Measurements from ENCODE around the gene KCNJ9.

The KCNJ9 gene

GRCh38 chr1:160128636-160129035 lies 47.3 kb downstream of the KCNJ9 start:
- Histone ChIP-seq H3K4me1 (ENCODE audit: control insufficient read depth in 1 of 2, insufficient read depth in 2 of 2, low read length in 2 of 2) (peaks cover 5 to 10% of the 10 kb centered on the region in 2 experiments), H2BK12ac (ENCODE audit: low read length) (no peak overlapping the region), H3K79me1 (ENCODE audit: low read length) (no peaks in the 10 kb centered on the region), H2BK5ac (ENCODE audit: low read depth, low read length, poor library complexity) (no peak overlapping the region), H4K12ac (ENCODE audit: low read depth, low read length) (no peak overlapping the region), H2BK120ac (ENCODE audit: insufficient read depth, low read length, poor library complexity) (no peak overlapping the region), H2AK5ac (ENCODE audit: low read length) (no peak overlapping the region), H3K27ac (ENCODE audit: low read depth, low read length) (no peak overlapping the region), H3K79me2 (ENCODE audit: control insufficient read depth, insufficient read depth, low read length, poor library complexity) (no peaks in the 10 kb centered on the region), H3K4ac (ENCODE audit: low read depth, low read length) (no peak overlapping the region), H4K91ac (ENCODE audit: low read depth, low read length) (no peak overlapping the region), H3K18ac (ENCODE audit: low read length) (no peak overlapping the region), H3K36me3 (ENCODE audit: control insufficient read depth in 1 of 2, insufficient read depth in 2 of 2, low read length in 2 of 2) (no peaks in the 10 kb centered on the region), H3K9me3 (ENCODE audit: insufficient read depth, low read depth, low read length) (no peaks in the 10 kb centered on the region), H4K8ac (ENCODE audit: low read depth, low read length) (no peak overlapping the region), H3K9ac (ENCODE audit: low read length) (no peak overlapping the region), H3K14ac (ENCODE audit: low read length) (no peak overlapping the region), H3K23ac (ENCODE audit: low read length) (no peak overlapping the region), H3K27me3 (ENCODE audit: insufficient read depth, low read length) (no peaks in the 10 kb centered on the region), H3K4me3 (ENCODE audit: low read depth, low read length) (no peak overlapping the region), H3K4me2 (ENCODE audit: low read length) (no peak overlapping the region), H2AFZ (ENCODE audit: insufficient read depth, low read length, poor library complexity) (no peak overlapping the region)
- WGBS (ENCODE audit: extremely low coverage, insufficient coverage, insufficient read length), result no CpG with 5 or more reads among the region's 18 CpGs
- no peak for DNase-seq

- Histone ChIP-seq H3K27me3 (ENCODE audit: insufficient read depth, low read length) (no peaks in the 10 kb centered on the region), H3K36me3 (ENCODE audit: control insufficient read depth in 1 of 2, insufficient read depth in 2 of 2, low read length in 2 of 2) (no peaks in the 10 kb centered on the region), H3K14ac (ENCODE audit: low read length) (no peak overlapping the region), H3K9me3 (ENCODE audit: insufficient read depth, low read depth, low read length) (no peaks in the 10 kb centered on the region), H3K4me3 (ENCODE audit: low read depth, low read length) (no peak overlapping the region), H4K91ac (ENCODE audit: low read depth, low read length) (no peak overlapping the region), H3K4me2 (ENCODE audit: low read length) (no peak overlapping the region), H3K9ac (ENCODE audit: low read length) (no peak overlapping the region), H3K27ac (ENCODE audit: low read depth, low read length) (no peak overlapping the region), H2BK120ac (ENCODE audit: insufficient read depth, low read length, poor library complexity) (no peak overlapping the region), H3K4me1 (ENCODE audit: control insufficient read depth in 1 of 2, insufficient read depth in 2 of 2, low read length in 2 of 2) (peaks cover 5 to 10% of the 10 kb centered on the region in 2 experiments), H3K79me1 (ENCODE audit: low read length) (no peaks in the 10 kb centered on the region), H3K23ac (ENCODE audit: low read length) (no peak overlapping the region), H3K4ac (ENCODE audit: low read depth, low read length) (no peak overlapping the region), H4K12ac (ENCODE audit: low read depth, low read length) (no peak overlapping the region), H2BK5ac (ENCODE audit: low read depth, low read length, poor library complexity) (no peak overlapping the region), H2BK12ac (ENCODE audit: low read length) (no peak overlapping the region), H2AK5ac (ENCODE audit: low read length) (no peak overlapping the region), H3K18ac (ENCODE audit: low read length) (no peak overlapping the region), H4K8ac (ENCODE audit: low read depth, low read length) (no peak overlapping the region), H3K79me2 (ENCODE audit: control insufficient read depth, insufficient read depth, low read length, poor library complexity) (no peaks in the 10 kb centered on the region), H2AFZ (ENCODE audit: insufficient read depth, low read length, poor library complexity) (no peak overlapping the region)
- DNase-seq, result peak in 1 of 2 donors; percentile 21
- WGBS (ENCODE audit: extremely low coverage, insufficient coverage, insufficient read length), result no CpG with 5 or more reads among the region's 5 CpGs
Measured at GRCh38 chr1:160129046-160129445, 47.7 kb downstream of the KCNJ9 start.

DNA sequence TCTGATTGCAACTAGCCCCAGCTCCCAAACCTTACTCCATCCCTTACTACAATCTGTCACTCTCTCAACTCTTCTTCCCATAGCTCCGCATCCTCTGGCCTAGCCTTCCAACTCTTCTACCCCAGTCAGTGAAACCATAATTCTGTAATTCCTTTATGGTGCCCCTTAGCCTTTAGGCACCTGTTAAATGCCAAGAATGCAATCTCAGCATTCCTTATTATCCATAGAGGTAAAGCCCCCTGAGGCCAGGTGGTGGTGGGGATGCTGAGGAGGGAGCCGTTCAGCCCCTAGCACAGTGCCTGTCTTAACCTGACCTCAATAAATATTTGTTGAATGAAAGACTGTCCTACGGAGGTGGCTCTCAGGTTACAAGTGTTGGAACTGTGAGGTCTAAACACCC lies 48.2 kb downstream of the KCNJ9 start:
- no peak overlapping the region for H3K4ac ChIP-seq (ENCODE audit: low read depth, low read length)
- no peak overlapping the region for H4K8ac ChIP-seq (ENCODE audit: low read depth, low read length)
- no peak overlapping the region for H2AK5ac ChIP-seq (ENCODE audit: low read length)
- H3K4me2 ChIP-seq (ENCODE audit: low read length), result no peak overlapping the region
- peaks cover 5 to 10% of the 10 kb centered on the region in 2 experiments for H3K4me1 ChIP-seq (ENCODE audit: control insufficient read depth in 1 of 2, insufficient read depth in 2 of 2, low read length in 2 of 2)
- no CpG with 5 or more reads among the region's 3 CpGs for WGBS (ENCODE audit: extremely low coverage, insufficient coverage, insufficient read length)
- H3K79me1 ChIP-seq (ENCODE audit: low read length), result no peaks in the 10 kb centered on the region
- H2BK5ac ChIP-seq (ENCODE audit: low read depth, low read length, poor library complexity), result no peak overlapping the region
- DNase-seq, result no peak
- no peak overlapping the region for H4K91ac ChIP-seq (ENCODE audit: low read depth, low read length)
- H3K14ac ChIP-seq (ENCODE audit: low read length), result no peak overlapping the region
- no peak overlapping the region for H2BK12ac ChIP-seq (ENCODE audit: low read length)
- no peak overlapping the region for H3K23ac ChIP-seq (ENCODE audit: low read length)
- H3K4me3 ChIP-seq (ENCODE audit: low read depth, low read length), result no peak overlapping the region
- H2AFZ ChIP-seq (ENCODE audit: insufficient read depth, low read length, poor library complexity), result no peak overlapping the region
- H3K36me3 ChIP-seq (ENCODE audit: control insufficient read depth in 1 of 2, insufficient read depth in 2 of 2, low read length in 2 of 2), result no peaks in the 10 kb centered on the region
- no peaks in the 10 kb centered on the region for H3K27me3 ChIP-seq (ENCODE audit: insufficient read depth, low read length)
- no peak overlapping the region for H3K9ac ChIP-seq (ENCODE audit: low read length)
- no peaks in the 10 kb centered on the region for H3K9me3 ChIP-seq (ENCODE audit: insufficient read depth, low read depth, low read length)
- no peaks in the 10 kb centered on the region for H3K79me2 ChIP-seq (ENCODE audit: control insufficient read depth, insufficient read depth, low read length, poor library complexity)
- no peak overlapping the region for H3K27ac ChIP-seq (ENCODE audit: low read depth, low read length)
- H4K12ac ChIP-seq (ENCODE audit: low read depth, low read length), result no peak overlapping the region
- no peak overlapping the region for H3K18ac ChIP-seq (ENCODE audit: low read length)
- no peak overlapping the region for H2BK120ac ChIP-seq (ENCODE audit: insufficient read depth, low read length, poor library complexity)

DNA sequence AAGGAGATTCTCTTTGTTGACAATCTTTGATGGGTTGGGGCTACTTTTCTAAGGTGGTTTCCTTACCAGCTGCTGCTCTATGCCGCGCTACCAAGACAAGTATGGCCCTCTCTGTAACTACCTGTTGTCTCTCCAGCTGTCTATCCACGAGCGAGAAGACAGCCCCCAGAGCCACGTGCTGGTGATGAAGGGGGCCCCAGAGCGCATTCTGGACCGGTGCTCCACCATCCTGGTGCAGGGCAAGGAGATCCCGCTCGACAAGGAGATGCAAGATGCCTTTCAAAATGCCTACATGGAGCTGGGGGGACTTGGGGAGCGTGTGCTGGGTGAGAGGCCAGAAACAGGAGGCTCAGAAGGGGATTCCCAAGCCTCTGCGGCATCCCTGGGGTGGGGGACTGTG lies 48.6 kb downstream of the KCNJ9 start:
- no CpG with 5 or more reads among the region's 11 CpGs for WGBS (ENCODE audit: extremely low coverage, insufficient coverage, insufficient read length)

More for the DNA sequence above, 48.6 kb downstream of the KCNJ9 start:
- Histone ChIP-seq H3K4me2 (ENCODE audit: low read length) (no peak overlapping the region), H4K91ac (ENCODE audit: low read depth, low read length) (no peak overlapping the region), H2BK5ac (ENCODE audit: low read depth, low read length, poor library complexity) (no peak overlapping the region), H3K9ac (ENCODE audit: low read length) (no peak overlapping the region), H3K79me1 (ENCODE audit: low read length) (no peaks in the 10 kb centered on the region), H3K27ac (ENCODE audit: low read depth, low read length) (no peak overlapping the region), H4K8ac (ENCODE audit: low read depth, low read length) (no peak overlapping the region), H3K9me3 (ENCODE audit: insufficient read depth, low read depth, low read length) (no peaks in the 10 kb centered on the region), H3K4me3 (ENCODE audit: low read depth, low read length) (no peak overlapping the region), H2BK12ac (ENCODE audit: low read length) (no peak overlapping the region), H4K12ac (ENCODE audit: low read depth, low read length) (no peak overlapping the region), H2BK120ac (ENCODE audit: insufficient read depth, low read length, poor library complexity) (no peak overlapping the region), H3K36me3 (ENCODE audit: control insufficient read depth in 1 of 2, insufficient read depth in 2 of 2, low read length in 2 of 2) (no peaks in the 10 kb centered on the region), H3K4me1 (ENCODE audit: control insufficient read depth in 1 of 2, insufficient read depth in 2 of 2, low read length in 2 of 2) (peaks cover 3 to 6% of the 10 kb centered on the region in 2 experiments), H2AK5ac (ENCODE audit: low read length) (no peak overlapping the region), H3K18ac (ENCODE audit: low read length) (no peak overlapping the region), H3K23ac (ENCODE audit: low read length) (no peak overlapping the region), H3K14ac (ENCODE audit: low read length) (no peak overlapping the region), H3K79me2 (ENCODE audit: control insufficient read depth, insufficient read depth, low read length, poor library complexity) (no peaks in the 10 kb centered on the region), H3K4ac (ENCODE audit: low read depth, low read length) (no peak overlapping the region), H3K27me3 (ENCODE audit: insufficient read depth, low read length) (no peaks in the 10 kb centered on the region), H2AFZ (ENCODE audit: insufficient read depth, low read length, poor library complexity) (no peak overlapping the region)
- no peak for DNase-seq

Measured in trophoblast cell (in vitro differentiated cells and primary cell).